ENCODE measurements around the gene TSPOAP1. TPM values are rescaled to one million over a fixed set of nuclear protein-coding genes. Genes with fewer than 3 reads are reported as not detected.

TSPOAP1 gene
- total RNA-seq, 3 donors from 2014 or later: 2.6 to 42.1 (median 26.9) TPM

DNA sequence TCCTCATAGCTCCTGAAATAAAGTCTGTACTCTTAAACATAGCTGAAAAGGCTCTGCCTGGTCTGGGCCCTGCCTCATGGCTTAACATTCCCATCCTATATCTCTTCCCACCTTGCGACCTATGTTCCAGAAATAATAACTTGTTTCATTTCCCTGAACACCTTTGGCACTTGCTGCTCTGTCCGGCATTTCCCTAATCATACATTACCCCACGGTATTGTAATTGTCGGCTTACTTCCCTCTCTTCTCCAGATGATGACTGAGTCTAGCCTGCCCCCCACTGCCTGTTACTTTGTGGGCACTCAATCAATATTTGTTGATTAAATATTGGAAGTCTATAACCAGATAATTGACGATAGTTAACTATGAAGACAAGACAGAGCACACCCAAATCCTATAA, 46.7 kb upstream of the TSPOAP1 start:
- H3K27ac ChIP-seq: no peak overlapping the region
- DNase-seq (ENCODE audit: low spot score in 2 of 2): no peak
- no peaks in the 10 kb centered on the region for H3K36me3 ChIP-seq
- TF ChIP-seq, protein P1, sequence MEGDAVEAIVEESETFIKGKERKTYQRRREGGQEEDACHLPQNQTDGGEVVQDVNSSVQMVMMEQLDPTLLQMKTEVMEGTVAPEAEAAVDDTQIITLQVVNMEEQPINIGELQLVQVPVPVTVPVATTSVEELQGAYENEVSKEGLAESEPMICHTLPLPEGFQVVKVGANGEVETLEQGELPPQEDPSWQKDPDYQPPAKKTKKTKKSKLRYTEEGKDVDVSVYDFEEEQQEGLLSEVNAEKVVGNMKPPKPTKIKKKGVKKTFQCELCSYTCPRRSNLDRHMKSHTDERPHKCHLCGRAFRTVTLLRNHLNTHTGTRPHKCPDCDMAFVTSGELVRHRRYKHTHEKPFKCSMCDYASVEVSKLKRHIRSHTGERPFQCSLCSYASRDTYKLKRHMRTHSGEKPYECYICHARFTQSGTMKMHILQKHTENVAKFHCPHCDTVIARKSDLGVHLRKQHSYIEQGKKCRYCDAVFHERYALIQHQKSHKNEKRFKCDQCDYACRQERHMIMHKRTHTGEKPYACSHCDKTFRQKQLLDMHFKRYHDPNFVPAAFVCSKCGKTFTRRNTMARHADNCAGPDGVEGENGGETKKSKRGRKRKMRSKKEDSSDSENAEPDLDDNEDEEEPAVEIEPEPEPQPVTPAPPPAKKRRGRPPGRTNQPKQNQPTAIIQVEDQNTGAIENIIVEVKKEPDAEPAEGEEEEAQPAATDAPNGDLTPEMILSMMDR (IDR thresholded peaks at IDR 0.05): no peak
- TF ChIP-seq POLR2A (IDR thresholded peaks at IDR 0.05) (no peak), POLR2AphosphoS5 (IDR thresholded peaks at IDR 0.05) (no peak)
- no peaks in the 10 kb centered on the region for H3K27me3 ChIP-seq
- no peak overlapping the region for H3K4me3 ChIP-seq
- H3K9me3 ChIP-seq: no peaks in the 10 kb centered on the region
- intact Hi-C loops (cut with DNase I; ENCODE audit: low total_unique reads): loop anchor here (5.0 kb wide), 1 partner anchor 1163 kb away; no protein-coding TSS in a partner anchor
- no peaks in the 10 kb centered on the region for H3K4me1 ChIP-seq

DNA sequence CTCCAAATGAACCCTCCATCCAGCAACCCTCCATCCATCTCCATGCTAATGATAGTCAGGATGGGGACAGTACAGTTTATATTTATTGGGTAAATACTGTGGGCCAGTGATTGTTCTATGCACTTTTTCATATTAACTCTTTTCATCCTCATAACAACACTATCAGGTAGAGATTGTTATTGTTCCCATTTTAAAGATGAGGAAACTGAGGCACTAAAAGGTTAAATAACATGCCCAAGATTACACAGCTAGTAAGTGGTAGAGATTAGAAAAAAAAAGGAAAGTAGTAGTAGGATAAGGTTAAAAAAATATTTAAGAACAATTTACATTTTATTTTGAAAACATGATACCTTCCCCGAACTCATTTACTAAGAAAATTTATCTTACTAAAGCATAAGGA, 45.3 kb upstream of the TSPOAP1 start:
- H3K36me3 ChIP-seq: no peaks in the 10 kb centered on the region
- TF ChIP-seq, protein P1 (IDR thresholded peaks at IDR 0.05): no peak
- TF ChIP-seq POLR2A (IDR thresholded peaks at IDR 0.05) (no peak), POLR2AphosphoS5 (IDR thresholded peaks at IDR 0.05) (no peak)
- no peak for DNase-seq (ENCODE audit: low spot score in 2 of 2)
- H3K27me3 ChIP-seq: no peaks in the 10 kb centered on the region
- H3K27ac ChIP-seq: no peak overlapping the region
- no peak overlapping the region for H3K4me3 ChIP-seq
- intact Hi-C loops (cut with DNase I; ENCODE audit: low total_unique reads): no loop called here
- H3K9me3 ChIP-seq: no peaks in the 10 kb centered on the region
- no peaks in the 10 kb centered on the region for H3K4me1 ChIP-seq

DNA sequence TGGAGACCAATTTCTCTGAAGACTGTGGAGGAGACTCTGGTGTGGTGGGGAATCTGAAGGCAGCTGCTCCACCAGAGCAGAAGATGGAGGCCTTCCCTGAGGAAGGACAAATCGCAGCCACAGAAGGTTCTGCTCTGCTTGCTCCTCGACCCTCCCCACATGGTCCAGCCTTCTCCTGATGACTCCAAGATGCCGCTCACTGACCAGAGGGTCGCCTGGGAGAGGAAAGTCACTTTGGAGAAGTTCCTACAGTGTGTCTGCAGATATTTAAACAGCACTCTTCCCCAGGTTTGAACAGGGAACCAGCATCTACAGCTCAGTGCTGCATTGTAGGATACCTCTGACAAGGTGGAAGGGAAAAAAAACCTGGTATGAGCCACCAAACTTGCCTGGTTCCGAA, 44.4 kb upstream of the TSPOAP1 start:
- no peaks in the 10 kb centered on the region for H3K27me3 ChIP-seq
- TF ChIP-seq, protein P1 (IDR thresholded peaks at IDR 0.05): no peak
- no peak for TF ChIP-seq POLR2AphosphoS5 (IDR thresholded peaks at IDR 0.05)
- no peak for TF ChIP-seq POLR2A (IDR thresholded peaks at IDR 0.05)
- no peak for DNase-seq (ENCODE audit: low spot score in 2 of 2)
- no peaks in the 10 kb centered on the region for H3K9me3 ChIP-seq
- H3K4me1 ChIP-seq: no peaks in the 10 kb centered on the region
- intact Hi-C loops (cut with DNase I; ENCODE audit: low total_unique reads): no loop called here
- no peaks in the 10 kb centered on the region for H3K36me3 ChIP-seq
- no peak overlapping the region for H3K4me3 ChIP-seq
- H3K27ac ChIP-seq: no peak overlapping the region

DNA sequence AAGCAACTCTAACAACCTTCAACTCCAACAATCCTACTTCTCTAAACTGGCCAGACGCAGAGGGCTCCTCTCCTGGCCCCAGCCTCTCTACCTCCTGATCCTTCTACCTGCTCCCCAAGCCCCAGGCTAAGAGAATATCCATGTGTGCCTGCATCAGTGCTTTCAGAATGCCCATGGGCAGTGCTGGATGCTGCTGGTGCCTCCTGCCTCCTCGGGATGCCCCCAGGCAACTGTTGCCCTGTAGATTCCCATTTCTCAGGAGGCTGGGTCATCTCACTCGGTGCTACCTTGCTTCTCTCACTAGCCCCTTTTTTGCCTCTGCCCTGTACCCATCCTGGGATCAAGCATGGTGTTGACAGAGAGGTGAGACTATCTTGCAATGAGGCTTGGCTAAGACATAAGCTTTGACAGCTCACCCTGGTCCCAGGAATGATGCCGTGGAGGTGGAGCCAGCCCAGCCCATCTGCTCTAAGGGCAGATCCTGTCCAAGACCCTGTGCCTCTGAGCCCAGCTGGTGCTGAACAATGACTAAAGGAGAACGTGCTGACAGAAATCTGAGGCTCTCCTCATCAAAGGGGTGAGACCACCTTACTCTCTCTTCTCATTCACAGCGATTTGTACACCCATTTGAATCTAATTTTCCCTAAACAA, 42.8 kb upstream of the TSPOAP1 start:
- H3K4me1 ChIP-seq: no peaks in the 10 kb centered on the region
- TF ChIP-seq POLR2AphosphoS5 (IDR thresholded peaks at IDR 0.05) (no peak), POLR2A (IDR thresholded peaks at IDR 0.05) (no peak)
- TF ChIP-seq, protein P1 (IDR thresholded peaks at IDR 0.05): no peak
- H3K9me3 ChIP-seq: no peaks in the 10 kb centered on the region
- no peaks in the 10 kb centered on the region for H3K36me3 ChIP-seq
- H3K27ac ChIP-seq: no peak overlapping the region
- DNase-seq (ENCODE audit: low spot score in 2 of 2): no peak
- no peak overlapping the region for H3K4me3 ChIP-seq
- no peaks in the 10 kb centered on the region for H3K27me3 ChIP-seq
- intact Hi-C loops (cut with DNase I; ENCODE audit: low total_unique reads): no loop called here

DNA sequence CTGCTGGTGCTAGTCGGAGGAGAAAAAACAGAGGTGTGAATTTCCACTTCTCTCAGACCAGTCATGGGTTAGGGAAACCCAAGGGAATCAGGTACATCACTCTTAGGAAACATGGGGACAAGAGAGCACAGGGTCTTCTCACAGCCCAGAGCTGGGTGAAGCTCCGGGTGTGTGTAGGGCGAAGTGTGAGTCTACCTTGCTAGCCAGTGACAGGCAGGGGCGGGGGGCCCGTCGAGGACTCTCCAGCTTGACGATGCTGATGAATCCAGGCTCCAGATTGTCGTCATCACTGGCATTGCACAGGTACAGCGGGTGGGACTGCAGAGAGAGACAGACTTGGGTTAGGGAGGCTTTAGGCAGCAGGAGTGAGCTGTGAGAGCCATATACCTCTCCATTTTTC, 42.1 kb upstream of the TSPOAP1 start:
- TF ChIP-seq POLR2A (IDR thresholded peaks at IDR 0.05) (no peak), POLR2AphosphoS5 (IDR thresholded peaks at IDR 0.05) (no peak)
- TF ChIP-seq, protein P1 (IDR thresholded peaks at IDR 0.05): no peak
- H3K4me3 ChIP-seq: no peak overlapping the region
- no peaks in the 10 kb centered on the region for H3K4me1 ChIP-seq

More for the DNA sequence above, 42.1 kb upstream of the TSPOAP1 start:
- no peak for DNase-seq (ENCODE audit: low spot score in 2 of 2)
- Histone ChIP-seq H3K27me3 (no peaks in the 10 kb centered on the region), H3K27ac (no peak overlapping the region), H3K36me3 (no peaks in the 10 kb centered on the region), H3K9me3 (no peaks in the 10 kb centered on the region)
- intact Hi-C loops (cut with DNase I; ENCODE audit: low total_unique reads): no loop called here
